Testis (tissue), 2 donors: ENCODE data around the gene CCDC33.

Experiments
- POLR2A ChIP-seq: fragments of 450-650 bp; IDR thresholded peaks from one replicate; pipeline ENCODE4 v1.6.1; 2017; ENCODE audit warnings: antibody characterized with exemption, mild to moderate bottlenecking, moderate library complexity
- TF ChIP-seq, protein P1 (sequence below), 3 experiments: fragments of 450-650 bp in 2 of 3; fragments of 200-600 bp in 1 of 3; sonication (generic) in 1 of 3; IDR thresholded peaks; one replicate each; pipeline ENCODE4 v1.5.1; 2016 to 2019; ENCODE audit warnings: antibody characterized with exemption in 3 of 3, mild to moderate bottlenecking in 2 of 3, moderate library complexity in 1 of 3

- TF ChIP-seq POLR2A = no peak
- TF ChIP-seq, protein P1, sequence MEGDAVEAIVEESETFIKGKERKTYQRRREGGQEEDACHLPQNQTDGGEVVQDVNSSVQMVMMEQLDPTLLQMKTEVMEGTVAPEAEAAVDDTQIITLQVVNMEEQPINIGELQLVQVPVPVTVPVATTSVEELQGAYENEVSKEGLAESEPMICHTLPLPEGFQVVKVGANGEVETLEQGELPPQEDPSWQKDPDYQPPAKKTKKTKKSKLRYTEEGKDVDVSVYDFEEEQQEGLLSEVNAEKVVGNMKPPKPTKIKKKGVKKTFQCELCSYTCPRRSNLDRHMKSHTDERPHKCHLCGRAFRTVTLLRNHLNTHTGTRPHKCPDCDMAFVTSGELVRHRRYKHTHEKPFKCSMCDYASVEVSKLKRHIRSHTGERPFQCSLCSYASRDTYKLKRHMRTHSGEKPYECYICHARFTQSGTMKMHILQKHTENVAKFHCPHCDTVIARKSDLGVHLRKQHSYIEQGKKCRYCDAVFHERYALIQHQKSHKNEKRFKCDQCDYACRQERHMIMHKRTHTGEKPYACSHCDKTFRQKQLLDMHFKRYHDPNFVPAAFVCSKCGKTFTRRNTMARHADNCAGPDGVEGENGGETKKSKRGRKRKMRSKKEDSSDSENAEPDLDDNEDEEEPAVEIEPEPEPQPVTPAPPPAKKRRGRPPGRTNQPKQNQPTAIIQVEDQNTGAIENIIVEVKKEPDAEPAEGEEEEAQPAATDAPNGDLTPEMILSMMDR (IDR thresholded peaks at IDR 0.05) = no peak
Measured at GRCh38 chr15:74367296-74367854, 131.2 kb downstream of the CCDC33 start, which contains the start of gene CYP11A1.
